Measurements from ENCODE around the gene ACTL9. TPM values are rescaled to one million over a fixed set of nuclear protein-coding genes. Genes with fewer than 3 reads are reported as not detected.

Gene ACTL9
- total and polyA plus RNA-seq, 2 experiments from 2014 or later, result not detected

DNA sequence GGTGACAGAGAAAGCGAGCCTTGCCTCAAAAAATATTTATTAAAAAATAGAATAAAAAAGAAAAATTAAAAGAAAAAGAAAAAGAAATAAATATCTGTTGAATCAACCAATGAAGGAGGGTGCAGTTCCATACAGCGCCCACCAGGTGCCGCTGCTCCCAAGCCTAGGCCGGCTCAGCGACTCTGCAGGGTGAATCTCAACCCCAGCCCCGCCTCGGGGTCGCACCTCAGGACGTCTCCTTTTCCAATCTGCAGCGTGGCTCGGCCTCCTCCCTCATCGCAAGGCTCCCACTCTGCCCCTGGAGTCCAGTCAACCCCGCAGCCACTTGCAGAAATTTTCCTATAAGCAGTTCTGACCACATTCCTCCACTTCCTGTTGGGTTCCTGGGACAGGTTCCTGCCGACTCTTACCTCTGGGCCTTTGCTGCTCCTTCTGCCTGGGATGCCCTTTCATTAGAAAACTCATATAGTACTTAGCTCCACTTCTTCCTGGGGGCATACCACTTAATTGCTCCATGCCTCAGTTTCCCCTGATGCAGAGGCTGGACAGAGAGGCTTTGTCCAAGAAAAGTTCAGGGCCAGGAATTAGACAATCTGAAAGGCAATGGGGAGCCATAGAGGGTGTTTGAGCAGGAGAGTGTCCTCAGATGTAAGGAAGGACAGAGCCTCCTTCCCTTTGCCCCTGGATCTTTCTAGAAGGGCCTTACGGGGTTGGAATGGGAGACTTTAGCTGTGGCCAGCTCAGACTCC is 43.8 kb downstream of the ACTL9 start:
- Mint-ChIP-seq H3K9me3 (peaks cover 78% of the 10 kb centered on the region), H3K36me3 (ENCODE audit: low read depth) (peaks cover 25% of the 10 kb centered on the region), H3K4me3 (no peak overlapping the region), H3K27ac (no peak overlapping the region), H3K4me1 (no peaks in the 10 kb centered on the region), H3K27me3 (ENCODE audit: insufficient read depth, low read depth, poor library complexity) (peaks cover 11% of the 10 kb centered on the region)
- H3K79me2 ChIP-seq (replicated peaks; ENCODE audit: insufficient read depth), result no peaks in the 10 kb centered on the region
- DNase-seq (ENCODE audit: low spot score) (peak; percentile 84), ATAC-seq (peak; percentile 89)
- H3K4me2 ChIP-seq, result peak overlapping the region; percentile 70
- no peaks in the 10 kb centered on the region for H3K36me3 ChIP-seq (ENCODE audit: insufficient read depth)
- no peaks in the 10 kb centered on the region for H3K4me1 ChIP-seq (ENCODE audit: insufficient read depth)
- no peaks in the 10 kb centered on the region for H3F3A ChIP-seq (replicated peaks; ENCODE audit: low read depth)
- H3K27ac ChIP-seq (ENCODE audit: low read depth), result no peak overlapping the region
- peak; percentile 85 to 87 for TF ChIP-seq CTCF (conservative IDR thresholded peaks at IDR 0.05; ENCODE audit: low read depth in 2 of 2)
- no peak for TF ChIP-seq ZNF462 (CRISPR knock-in tag; IDR thresholded peaks at IDR 0.05)
- H4K20me1 ChIP-seq (replicated peaks; ENCODE audit: insufficient read depth), result no peaks in the 10 kb centered on the region
- H3K9me2 ChIP-seq (ENCODE audit: insufficient read depth), result no peaks in the 10 kb centered on the region
- H3K4me3 ChIP-seq, result peak overlapping the region; percentile 40
- no peaks in the 10 kb centered on the region for H3K27me3 ChIP-seq (ENCODE audit: insufficient read depth)
- H2AFZ ChIP-seq, result peak overlapping the region; percentile 99

GRCh38 chr19:8648240-8648639 is 50.4 kb downstream of the ACTL9 start:
- H3K4me3 ChIP-seq, result no peak overlapping the region
- DNase-seq (ENCODE audit: low spot score) (no peak), ATAC-seq (no peak)
- no peaks in the 10 kb centered on the region for H4K20me1 ChIP-seq (replicated peaks; ENCODE audit: insufficient read depth)
- Mint-ChIP-seq H3K4me1 (no peaks in the 10 kb centered on the region), H3K36me3 (ENCODE audit: low read depth) (peaks cover 13% of the 10 kb centered on the region), H3K27ac (no peak overlapping the region), H3K27me3 (ENCODE audit: insufficient read depth, low read depth, poor library complexity) (peaks cover 4% of the 10 kb centered on the region), H3K9me3 (peaks cover 76% of the 10 kb centered on the region), H3K4me3 (no peak overlapping the region)
- no peak overlapping the region for H3K27ac ChIP-seq (ENCODE audit: low read depth)
- H3K27me3 ChIP-seq (ENCODE audit: insufficient read depth), result no peaks in the 10 kb centered on the region
- H3K4me1 ChIP-seq (ENCODE audit: insufficient read depth), result no peaks in the 10 kb centered on the region
- H3K9me2 ChIP-seq (ENCODE audit: insufficient read depth), result no peaks in the 10 kb centered on the region
- no peak overlapping the region for H3K4me2 ChIP-seq
- H3K79me2 ChIP-seq (replicated peaks; ENCODE audit: insufficient read depth), result no peaks in the 10 kb centered on the region
- H3F3A ChIP-seq (replicated peaks; ENCODE audit: low read depth), result no peaks in the 10 kb centered on the region
- H3K36me3 ChIP-seq (ENCODE audit: insufficient read depth), result no peaks in the 10 kb centered on the region
- H2AFZ ChIP-seq, result no peak overlapping the region
- TF ChIP-seq POLR2AphosphoS5 (IDR thresholded peaks at IDR 0.05; ENCODE audit: low read depth), result no peak
- TF ChIP-seq ZNF331 (CRISPR knock-in tag; IDR thresholded peaks at IDR 0.05; ENCODE audit: low read depth), result no peak
- no peak for TF ChIP-seq CREB1 (CRISPR knock-in tag; IDR thresholded peaks at IDR 0.05; ENCODE audit: low read depth)
- TF ChIP-seq, protein P1, sequence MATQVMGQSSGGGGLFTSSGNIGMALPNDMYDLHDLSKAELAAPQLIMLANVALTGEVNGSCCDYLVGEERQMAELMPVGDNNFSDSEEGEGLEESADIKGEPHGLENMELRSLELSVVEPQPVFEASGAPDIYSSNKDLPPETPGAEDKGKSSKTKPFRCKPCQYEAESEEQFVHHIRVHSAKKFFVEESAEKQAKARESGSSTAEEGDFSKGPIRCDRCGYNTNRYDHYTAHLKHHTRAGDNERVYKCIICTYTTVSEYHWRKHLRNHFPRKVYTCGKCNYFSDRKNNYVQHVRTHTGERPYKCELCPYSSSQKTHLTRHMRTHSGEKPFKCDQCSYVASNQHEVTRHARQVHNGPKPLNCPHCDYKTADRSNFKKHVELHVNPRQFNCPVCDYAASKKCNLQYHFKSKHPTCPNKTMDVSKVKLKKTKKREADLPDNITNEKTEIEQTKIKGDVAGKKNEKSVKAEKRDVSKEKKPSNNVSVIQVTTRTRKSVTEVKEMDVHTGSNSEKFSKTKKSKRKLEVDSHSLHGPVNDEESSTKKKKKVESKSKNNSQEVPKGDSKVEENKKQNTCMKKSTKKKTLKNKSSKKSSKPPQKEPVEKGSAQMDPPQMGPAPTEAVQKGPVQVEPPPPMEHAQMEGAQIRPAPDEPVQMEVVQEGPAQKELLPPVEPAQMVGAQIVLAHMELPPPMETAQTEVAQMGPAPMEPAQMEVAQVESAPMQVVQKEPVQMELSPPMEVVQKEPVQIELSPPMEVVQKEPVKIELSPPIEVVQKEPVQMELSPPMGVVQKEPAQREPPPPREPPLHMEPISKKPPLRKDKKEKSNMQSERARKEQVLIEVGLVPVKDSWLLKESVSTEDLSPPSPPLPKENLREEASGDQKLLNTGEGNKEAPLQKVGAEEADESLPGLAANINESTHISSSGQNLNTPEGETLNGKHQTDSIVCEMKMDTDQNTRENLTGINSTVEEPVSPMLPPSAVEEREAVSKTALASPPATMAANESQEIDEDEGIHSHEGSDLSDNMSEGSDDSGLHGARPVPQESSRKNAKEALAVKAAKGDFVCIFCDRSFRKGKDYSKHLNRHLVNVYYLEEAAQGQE (IDR thresholded peaks at IDR 0.05; ENCODE audit: unreplicated experiment), result no peak
